ENCODE results near the gene KIF22.

The KIF22 gene

DNA sequence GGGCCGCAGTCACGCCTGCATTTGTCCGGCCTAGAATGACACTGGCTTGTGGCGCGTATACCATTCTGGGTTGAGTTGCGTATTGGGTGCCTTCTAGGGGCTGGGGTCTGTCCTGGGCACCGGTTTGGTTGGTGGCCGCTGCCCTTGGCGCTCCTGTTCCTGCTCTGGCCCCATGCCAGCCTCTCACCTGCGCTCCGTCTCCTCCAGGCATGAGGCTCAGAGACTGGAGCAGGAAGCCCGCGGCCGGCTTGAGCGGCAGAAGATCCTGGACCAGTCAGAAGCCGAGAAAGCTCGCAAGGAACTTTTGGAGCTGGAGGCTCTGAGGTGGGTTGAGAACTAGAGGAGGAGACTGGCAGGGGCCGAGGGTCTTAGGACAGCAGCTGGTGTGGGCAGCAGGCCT is 55.1 kb downstream of the KIF22 start:
- no peak for DNase-seq (ENCODE audit: low read depth)
- TF ChIP-seq, protein P1, sequence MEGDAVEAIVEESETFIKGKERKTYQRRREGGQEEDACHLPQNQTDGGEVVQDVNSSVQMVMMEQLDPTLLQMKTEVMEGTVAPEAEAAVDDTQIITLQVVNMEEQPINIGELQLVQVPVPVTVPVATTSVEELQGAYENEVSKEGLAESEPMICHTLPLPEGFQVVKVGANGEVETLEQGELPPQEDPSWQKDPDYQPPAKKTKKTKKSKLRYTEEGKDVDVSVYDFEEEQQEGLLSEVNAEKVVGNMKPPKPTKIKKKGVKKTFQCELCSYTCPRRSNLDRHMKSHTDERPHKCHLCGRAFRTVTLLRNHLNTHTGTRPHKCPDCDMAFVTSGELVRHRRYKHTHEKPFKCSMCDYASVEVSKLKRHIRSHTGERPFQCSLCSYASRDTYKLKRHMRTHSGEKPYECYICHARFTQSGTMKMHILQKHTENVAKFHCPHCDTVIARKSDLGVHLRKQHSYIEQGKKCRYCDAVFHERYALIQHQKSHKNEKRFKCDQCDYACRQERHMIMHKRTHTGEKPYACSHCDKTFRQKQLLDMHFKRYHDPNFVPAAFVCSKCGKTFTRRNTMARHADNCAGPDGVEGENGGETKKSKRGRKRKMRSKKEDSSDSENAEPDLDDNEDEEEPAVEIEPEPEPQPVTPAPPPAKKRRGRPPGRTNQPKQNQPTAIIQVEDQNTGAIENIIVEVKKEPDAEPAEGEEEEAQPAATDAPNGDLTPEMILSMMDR (IDR thresholded peaks at IDR 0.05; ENCODE audit: control insufficient read depth, insufficient read depth, low read depth, low read length, missing control alignments): no peak
- H3K4me3 ChIP-seq (ENCODE audit: control insufficient read depth, low read depth, low read length): no peak overlapping the region

DNA sequence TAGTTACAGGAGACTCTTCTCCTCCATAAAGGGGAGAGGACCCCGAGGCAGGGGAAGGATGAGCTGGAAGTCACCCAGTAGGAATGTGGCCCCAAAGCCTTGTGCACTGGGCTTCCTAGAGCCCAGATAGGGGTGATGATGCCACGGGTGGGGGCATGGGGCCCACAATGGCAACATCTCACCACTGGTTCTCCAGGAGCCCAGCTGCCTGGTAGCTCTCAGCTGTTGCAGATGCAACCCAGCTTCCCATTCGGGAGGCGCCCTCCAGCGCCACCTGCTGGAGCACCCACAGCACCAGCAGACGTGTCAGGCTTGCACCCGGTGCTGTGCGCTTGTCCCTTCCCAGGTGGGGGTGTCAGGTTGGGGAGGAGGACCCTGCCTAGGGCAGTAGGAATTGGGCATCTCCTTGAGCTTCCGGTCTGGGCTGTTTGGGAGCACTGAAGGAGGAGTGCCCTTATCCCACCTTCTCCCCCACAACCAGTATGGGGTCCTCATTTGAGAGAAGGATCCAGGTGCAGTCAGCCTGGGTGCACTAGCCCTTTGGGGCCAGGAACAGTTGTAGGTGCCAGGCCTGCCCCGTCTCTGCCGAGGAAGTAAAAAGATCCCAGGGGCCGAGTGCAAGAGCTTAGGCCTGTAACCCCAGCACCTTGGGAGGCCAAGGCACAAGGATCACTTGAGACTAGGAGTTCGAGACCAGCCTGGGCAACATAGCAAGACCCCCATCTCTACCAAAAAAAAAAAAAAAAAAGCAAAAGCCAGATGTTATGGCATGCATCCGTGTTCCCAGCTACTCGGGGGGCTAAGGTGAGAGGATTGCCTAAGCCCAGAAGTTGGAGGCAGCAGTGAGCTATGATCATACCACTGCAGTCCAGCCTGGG is 58.1 kb downstream of the KIF22 start:
- DNase-seq (ENCODE audit: low read depth): no peak
- TF ChIP-seq, protein P1 (IDR thresholded peaks at IDR 0.05; ENCODE audit: control insufficient read depth, insufficient read depth, low read depth, low read length, missing control alignments): peak; percentile 95
- no peak overlapping the region for H3K4me3 ChIP-seq (ENCODE audit: control insufficient read depth, low read depth, low read length)

DNA sequence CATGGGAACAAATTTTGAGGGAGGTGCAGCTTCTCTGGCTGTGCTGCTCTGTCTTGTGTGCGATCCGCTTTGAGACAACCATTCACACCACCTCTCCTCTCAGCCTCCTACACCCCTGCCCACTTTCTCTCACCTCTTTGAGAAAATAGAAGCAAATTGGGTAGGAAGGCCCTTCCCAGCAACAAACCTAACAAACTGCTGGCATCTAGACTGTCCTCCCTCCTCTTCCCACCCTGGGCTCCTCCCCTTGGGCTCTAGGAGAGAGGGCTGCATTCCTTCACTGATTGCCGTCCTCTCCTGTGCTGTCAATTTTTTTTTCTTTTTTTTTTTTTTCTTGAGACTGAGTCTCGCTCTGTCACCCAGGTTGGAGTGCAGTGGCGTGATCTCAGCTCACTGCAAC is 59.0 kb downstream of the KIF22 start:
- DNase-seq (ENCODE audit: low read depth): no peak
- no peak overlapping the region for H3K4me3 ChIP-seq (ENCODE audit: control insufficient read depth, low read depth, low read length)
- TF ChIP-seq, protein P1 (IDR thresholded peaks at IDR 0.05; ENCODE audit: control insufficient read depth, insufficient read depth, low read depth, low read length, missing control alignments): no peak

DNA sequence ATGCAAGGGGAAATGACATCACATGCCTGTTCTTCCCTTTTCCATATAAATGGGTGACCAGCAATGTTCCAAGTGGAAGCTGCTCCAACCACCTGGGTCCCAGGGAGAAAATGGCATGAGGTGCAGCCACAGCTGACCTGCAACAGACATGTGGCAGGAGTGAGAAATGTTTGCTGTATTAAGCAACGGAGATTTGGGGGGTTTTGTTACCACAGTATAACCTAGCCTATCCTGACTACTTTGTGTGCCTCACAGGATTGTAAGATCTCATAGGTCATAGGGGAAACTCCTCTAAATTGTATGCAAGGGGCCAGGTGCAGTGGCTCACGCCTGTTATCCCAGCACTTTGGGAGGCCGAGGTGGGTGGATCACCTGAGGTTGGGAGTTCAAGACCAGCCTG is 60.4 kb downstream of the KIF22 start:
- no peak overlapping the region for H3K4me3 ChIP-seq (ENCODE audit: control insufficient read depth, low read depth, low read length)
- TF ChIP-seq, protein P1 (IDR thresholded peaks at IDR 0.05; ENCODE audit: control insufficient read depth, insufficient read depth, low read depth, low read length, missing control alignments): no peak
- DNase-seq (ENCODE audit: low read depth): no peak

DNA sequence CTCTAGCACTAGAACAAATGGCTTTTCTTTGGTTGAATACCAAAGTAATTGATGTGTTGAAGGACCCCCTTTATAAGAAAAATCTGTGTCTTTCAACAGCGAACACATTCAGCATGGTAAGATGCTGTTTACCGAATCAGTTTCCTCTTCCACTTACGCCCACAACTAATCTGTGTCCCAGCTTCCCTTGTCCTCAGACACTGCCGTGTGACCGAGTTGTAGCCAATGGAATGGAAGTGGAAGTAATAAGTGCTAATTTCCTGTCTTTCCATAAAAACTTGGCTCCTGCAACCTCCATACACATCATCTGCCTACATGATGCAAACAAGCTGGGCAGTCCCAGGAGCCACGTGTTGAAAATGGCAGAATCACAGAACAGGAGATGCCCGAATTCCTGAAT is 62.1 kb downstream of the KIF22 start:
- no peak overlapping the region for H3K4me3 ChIP-seq (ENCODE audit: control insufficient read depth, low read depth, low read length)
- TF ChIP-seq, protein P1 (IDR thresholded peaks at IDR 0.05; ENCODE audit: control insufficient read depth, insufficient read depth, low read depth, low read length, missing control alignments): no peak
- no peak for DNase-seq (ENCODE audit: low read depth)

DNA sequence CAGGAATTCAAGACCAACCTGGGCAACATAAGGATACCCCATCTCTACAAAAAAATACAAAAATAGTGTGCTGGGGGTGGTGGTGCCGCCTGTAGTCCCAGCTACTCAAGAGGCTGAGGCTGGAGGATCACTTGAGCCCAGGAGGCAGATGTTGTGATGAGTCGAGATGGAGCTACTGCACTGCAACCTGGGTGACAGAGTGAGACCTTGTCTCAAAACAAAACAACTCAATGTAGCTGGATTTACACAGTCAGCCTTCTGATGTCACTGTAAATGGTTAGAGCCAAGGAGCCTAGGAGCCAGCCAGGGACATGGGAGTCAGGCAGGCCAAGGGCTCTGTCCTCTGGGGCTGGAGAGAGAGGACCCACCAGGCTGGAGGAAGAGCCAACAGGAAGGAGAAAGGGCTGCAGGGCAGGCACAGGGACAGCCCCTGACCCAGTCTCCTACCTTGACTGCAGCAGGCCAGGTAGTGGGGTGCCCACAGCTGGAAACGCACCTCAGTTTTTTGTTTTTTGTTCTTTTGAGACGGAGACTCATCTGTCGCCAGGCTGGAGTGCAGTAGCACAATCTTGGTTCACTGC is 64.1 kb downstream of the KIF22 start:
- no peak for DNase-seq (ENCODE audit: low read depth)
- no peak overlapping the region for H3K4me3 ChIP-seq (ENCODE audit: control insufficient read depth, low read depth, low read length)
- TF ChIP-seq, protein P1 (IDR thresholded peaks at IDR 0.05; ENCODE audit: control insufficient read depth, insufficient read depth, low read depth, low read length, missing control alignments): no peak
